Measurements from ENCODE around the gene VMAC. TPM values are rescaled to one million over a fixed set of nuclear protein-coding genes. Genes with fewer than 3 reads are reported as not detected.

Gene VMAC
- total and polyA plus RNA-seq, 2 of the 13 experiments (the other 11 are each of a cell fraction or from before 2014, with no cell fraction given) = 2.4 TPM

GRCh38 chr19:5904352-5905113 is at the start of gene VMAC (continued):
- TF ChIP-seq SRSF1 (optimal IDR thresholded peaks at IDR 0.05; ENCODE audit: low read depth, low read length) (no peak), AKAP8 (CRISPR knock-in tag; IDR thresholded peaks at IDR 0.05) (0 out of 2 replicates have a peak, but pooled peaks have one; percentile 70), BATF2 (CRISPR knock-in tag; IDR thresholded peaks at IDR 0.05) (no peak), MYPOP (CRISPR knock-in tag; IDR thresholded peaks at IDR 0.05) (no peak), ARNT2 (CRISPR knock-in tag; IDR thresholded peaks at IDR 0.05; ENCODE audit: low read depth) (peak; percentile 89), ZNF7 (CRISPR knock-in tag; IDR thresholded peaks at IDR 0.05) (no peak), ATF3 (CRISPR knock-in tag; IDR thresholded peaks at IDR 0.05) (no peak), HCFC1 (IDR thresholded peaks at IDR 0.05; ENCODE audit: low read depth, low read length) (no peak; the same call in 1 of the 2 replicates), ZNF768 (CRISPR knock-in tag; IDR thresholded peaks at IDR 0.05) (peak; percentile 70; the same call in 1 of the 2 replicates), ZNF235 (CRISPR knock-in tag; IDR thresholded peaks at IDR 0.05; ENCODE audit: borderline replicate concordance) (no peak), PREB (CRISPR knock-in tag; IDR thresholded peaks at IDR 0.05) (no peak), ZNF367 (CRISPR knock-in tag; IDR thresholded peaks at IDR 0.05; ENCODE audit: borderline replicate concordance) (no peak)
- TF ChIP-seq, protein P1, sequence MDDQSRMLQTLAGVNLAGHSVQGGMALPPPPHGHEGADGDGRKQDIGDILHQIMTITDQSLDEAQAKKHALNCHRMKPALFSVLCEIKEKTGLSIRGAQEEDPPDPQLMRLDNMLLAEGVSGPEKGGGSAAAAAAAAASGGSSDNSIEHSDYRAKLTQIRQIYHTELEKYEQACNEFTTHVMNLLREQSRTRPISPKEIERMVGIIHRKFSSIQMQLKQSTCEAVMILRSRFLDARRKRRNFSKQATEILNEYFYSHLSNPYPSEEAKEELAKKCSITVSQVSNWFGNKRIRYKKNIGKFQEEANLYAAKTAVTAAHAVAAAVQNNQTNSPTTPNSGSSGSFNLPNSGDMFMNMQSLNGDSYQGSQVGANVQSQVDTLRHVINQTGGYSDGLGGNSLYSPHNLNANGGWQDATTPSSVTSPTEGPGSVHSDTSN (CRISPR knock-in tag; IDR thresholded peaks at IDR 0.05; ENCODE audit: borderline replicate concordance) = no peak
- TF ChIP-seq, protein P2, sequence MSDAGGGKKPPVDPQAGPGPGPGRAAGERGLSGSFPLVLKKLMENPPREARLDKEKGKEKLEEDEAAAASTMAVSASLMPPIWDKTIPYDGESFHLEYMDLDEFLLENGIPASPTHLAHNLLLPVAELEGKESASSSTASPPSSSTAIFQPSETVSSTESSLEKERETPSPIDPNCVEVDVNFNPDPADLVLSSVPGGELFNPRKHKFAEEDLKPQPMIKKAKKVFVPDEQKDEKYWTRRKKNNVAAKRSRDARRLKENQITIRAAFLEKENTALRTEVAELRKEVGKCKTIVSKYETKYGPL (CRISPR knock-in tag; IDR thresholded peaks at IDR 0.05) = no peak
- TF ChIP-seq, protein P3, sequence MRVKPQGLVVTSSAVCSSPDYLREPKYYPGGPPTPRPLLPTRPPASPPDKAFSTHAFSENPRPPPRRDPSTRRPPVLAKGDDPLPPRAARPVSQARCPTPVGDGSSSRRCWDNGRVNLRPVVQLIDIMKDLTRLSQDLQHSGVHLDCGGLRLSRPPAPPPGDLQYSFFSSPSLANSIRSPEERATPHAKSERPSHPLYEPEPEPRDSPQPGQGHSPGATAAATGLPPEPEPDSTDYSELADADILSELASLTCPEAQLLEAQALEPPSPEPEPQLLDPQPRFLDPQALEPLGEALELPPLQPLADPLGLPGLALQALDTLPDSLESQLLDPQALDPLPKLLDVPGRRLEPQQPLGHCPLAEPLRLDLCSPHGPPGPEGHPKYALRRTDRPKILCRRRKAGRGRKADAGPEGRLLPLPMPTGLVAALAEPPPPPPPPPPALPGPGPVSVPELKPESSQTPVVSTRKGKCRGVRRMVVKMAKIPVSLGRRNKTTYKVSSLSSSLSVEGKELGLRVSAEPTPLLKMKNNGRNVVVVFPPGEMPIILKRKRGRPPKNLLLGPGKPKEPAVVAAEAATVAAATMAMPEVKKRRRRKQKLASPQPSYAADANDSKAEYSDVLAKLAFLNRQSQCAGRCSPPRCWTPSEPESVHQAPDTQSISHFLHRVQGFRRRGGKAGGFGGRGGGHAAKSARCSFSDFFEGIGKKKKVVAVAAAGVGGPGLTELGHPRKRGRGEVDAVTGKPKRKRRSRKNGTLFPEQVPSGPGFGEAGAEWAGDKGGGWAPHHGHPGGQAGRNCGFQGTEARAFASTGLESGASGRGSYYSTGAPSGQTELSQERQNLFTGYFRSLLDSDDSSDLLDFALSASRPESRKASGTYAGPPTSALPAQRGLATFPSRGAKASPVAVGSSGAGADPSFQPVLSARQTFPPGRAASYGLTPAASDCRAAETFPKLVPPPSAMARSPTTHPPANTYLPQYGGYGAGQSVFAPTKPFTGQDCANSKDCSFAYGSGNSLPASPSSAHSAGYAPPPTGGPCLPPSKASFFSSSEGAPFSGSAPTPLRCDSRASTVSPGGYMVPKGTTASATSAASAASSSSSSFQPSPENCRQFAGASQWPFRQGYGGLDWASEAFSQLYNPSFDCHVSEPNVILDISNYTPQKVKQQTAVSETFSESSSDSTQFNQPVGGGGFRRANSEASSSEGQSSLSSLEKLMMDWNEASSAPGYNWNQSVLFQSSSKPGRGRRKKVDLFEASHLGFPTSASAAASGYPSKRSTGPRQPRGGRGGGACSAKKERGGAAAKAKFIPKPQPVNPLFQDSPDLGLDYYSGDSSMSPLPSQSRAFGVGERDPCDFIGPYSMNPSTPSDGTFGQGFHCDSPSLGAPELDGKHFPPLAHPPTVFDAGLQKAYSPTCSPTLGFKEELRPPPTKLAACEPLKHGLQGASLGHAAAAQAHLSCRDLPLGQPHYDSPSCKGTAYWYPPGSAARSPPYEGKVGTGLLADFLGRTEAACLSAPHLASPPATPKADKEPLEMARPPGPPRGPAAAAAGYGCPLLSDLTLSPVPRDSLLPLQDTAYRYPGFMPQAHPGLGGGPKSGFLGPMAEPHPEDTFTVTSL (CRISPR knock-in tag; IDR thresholded peaks at IDR 0.05; ENCODE audit: borderline replicate concordance) = no peak
